LNCAP (cell line): ENCODE measurements around the gene GALNT18.

Experiments used
- TF ChIP-seq, protein P1 (sequence below): fragments of 450-650 bp; IDR thresholded peaks from 2 replicates; pipeline ENCODE4 v1.5.1; 2017; ENCODE audit warnings: mild to moderate bottlenecking

GALNT18 gene

DNA sequence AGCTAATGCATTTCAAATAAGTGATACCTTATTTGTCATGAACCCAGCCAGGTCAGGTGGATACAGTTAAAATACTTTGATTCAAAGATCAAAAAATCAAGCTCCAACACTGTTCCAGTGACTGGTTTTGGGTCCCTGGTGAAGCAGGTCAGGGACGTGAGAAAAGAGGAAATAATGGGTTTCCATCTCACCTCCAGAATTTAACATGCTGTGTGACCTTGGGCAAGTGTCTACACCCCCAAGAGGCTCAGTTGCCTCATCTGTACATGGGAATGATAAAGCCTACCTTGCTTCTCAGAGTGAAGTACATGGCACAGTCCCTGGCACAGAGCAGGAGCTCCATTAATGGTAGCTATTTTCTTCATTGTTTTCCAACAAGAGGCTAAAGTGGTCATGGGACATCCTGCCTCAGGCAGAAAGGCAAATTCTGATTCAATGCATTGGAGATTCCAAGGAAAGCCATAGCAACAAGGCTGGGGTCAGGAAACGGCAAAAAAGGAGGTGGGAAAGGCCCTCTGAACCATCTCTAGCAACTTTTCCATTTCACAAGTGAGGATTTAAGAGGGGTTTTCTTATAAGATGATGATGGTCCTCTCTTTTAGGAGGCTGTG, 377.2 kb downstream of the GALNT18 start:
- TF ChIP-seq, protein P1, sequence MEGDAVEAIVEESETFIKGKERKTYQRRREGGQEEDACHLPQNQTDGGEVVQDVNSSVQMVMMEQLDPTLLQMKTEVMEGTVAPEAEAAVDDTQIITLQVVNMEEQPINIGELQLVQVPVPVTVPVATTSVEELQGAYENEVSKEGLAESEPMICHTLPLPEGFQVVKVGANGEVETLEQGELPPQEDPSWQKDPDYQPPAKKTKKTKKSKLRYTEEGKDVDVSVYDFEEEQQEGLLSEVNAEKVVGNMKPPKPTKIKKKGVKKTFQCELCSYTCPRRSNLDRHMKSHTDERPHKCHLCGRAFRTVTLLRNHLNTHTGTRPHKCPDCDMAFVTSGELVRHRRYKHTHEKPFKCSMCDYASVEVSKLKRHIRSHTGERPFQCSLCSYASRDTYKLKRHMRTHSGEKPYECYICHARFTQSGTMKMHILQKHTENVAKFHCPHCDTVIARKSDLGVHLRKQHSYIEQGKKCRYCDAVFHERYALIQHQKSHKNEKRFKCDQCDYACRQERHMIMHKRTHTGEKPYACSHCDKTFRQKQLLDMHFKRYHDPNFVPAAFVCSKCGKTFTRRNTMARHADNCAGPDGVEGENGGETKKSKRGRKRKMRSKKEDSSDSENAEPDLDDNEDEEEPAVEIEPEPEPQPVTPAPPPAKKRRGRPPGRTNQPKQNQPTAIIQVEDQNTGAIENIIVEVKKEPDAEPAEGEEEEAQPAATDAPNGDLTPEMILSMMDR: no peak

DNA sequence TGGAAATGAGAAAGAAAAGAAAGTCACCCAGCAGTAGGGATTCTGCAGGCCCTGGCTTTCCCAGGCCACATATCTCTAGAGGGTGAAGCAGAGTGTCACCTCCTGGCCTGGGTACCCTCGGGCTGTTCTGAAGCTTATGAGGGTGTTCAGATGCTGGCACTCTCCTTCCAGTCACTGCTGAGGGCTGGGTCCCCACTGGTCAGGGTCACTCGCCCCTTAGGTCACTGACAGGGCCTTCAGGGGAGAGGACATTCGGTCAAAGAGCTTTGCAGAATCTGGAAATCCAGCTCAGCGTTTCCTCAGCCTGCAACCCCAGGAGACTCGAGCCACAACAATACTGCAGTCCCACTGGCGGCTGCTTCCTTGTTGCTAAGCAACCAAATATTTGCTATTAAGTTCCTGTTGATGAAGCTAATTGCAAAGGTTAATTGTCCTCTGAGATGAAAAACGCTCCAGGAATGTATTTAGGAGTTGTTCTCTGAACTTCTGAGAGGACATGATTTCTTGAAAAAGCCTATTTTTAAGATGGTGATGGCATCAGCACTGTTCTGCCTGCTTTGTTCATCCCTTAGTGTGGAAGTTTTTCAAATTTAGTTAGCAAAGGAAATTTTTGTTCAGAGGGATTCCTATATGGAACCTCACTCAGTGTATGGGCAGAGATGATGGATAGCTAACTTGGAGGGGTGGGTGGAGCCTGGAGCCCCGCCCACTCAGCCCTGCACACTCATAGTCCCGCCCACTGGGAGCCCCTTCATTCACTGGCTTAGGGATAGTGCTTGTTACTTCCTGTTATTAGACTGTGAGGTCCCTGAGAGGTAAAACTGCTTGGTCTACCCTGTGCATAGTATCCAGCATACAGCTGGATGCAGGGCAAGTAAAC, 378.0 kb downstream of the GALNT18 start:
- TF ChIP-seq, protein P1: no peak

DNA sequence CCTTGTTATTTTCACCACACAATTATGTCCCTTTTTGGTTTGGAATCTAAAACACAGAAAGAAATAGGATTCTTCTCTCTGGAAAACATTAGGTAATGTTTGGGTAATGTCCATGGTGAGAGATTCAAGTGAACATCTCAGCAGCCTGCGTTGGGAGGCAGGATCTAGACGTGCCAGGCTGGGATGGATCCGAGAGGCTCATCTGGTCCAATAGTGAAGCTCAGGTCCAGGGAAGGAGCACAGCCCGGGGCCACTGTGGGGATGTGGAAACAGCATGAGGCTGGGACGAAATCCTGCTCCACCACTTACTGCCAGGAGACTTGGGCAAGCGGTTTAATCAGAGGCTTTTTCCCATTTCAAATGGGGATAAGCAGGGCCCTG, 378.6 kb downstream of the GALNT18 start:
- TF ChIP-seq, protein P1: no peak

DNA sequence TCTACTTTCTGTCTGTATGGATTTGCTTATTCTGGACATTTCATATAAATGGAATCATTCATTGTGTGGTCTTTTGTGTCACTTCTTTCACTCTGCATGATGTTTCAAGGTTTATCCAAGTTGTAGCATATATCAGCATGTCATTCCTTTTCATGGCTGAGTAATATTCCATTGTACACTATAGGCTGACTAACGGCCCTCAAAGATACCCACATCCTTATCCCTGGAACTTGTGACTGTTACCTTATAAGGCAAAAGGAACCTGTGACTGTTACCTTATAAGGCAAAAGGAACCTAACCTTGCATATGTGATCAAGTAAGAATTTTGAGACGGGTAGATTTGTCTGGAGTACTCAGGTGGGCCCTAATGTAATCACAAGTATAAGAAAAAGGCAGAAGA, 380.5 kb downstream of the GALNT18 start:
- TF ChIP-seq, protein P1: no peak

DNA sequence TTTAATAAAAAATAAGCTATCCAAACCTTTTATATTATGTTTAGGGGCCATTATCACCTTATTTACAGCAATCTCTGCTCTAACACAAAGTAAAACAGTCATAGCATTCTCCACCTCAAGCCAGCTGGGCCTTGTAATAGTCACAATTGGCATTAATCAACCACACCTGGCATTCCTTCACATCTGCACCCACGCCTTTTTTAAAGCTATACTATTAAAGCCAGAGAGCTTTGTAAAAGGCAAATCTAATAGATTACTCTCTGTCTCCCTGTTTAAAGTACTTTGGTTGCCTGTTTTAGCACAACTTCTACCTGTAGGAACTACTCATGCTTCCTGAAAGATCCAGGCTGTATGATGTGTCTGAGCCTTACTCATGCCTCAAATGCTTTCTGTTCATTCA, 381.8 kb downstream of the GALNT18 start:
- TF ChIP-seq, protein P1: no peak

DNA sequence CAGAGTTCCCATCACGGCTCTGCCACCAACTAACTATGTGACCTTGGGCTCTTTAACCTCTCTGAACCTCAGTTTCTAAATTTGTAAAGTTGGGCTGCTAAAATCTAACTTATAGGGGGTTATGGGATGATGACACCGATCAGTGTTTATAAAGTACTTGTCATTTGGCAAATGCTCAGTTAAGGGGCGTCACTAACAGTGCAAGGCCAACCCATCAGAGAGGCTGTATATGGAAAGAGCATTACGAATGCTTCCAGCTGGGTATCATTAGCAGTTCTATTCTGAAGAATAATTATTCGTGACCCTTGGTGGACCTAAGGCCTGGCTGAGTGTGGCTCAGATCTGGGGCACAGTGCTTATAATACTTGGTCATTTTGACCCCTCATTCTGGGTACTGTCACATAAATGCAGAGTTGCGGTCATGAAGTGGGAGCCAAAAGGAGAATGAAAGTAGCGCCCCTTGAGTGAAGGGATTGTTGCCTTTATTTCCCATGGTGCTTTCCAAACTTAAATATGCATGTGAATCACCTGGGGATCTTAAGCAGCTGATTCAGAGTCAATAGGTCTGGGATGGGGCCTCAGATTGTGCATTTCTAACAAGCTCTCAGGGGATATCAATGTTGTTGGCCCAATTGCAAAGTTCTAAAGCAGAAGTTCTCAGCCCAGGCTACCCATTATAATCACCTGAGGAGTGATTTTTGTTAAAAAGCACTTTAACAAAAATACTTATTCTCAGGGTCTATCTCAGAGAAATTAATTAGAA, 384.6 kb downstream of the GALNT18 start:
- TF ChIP-seq, protein P1: no peak

DNA sequence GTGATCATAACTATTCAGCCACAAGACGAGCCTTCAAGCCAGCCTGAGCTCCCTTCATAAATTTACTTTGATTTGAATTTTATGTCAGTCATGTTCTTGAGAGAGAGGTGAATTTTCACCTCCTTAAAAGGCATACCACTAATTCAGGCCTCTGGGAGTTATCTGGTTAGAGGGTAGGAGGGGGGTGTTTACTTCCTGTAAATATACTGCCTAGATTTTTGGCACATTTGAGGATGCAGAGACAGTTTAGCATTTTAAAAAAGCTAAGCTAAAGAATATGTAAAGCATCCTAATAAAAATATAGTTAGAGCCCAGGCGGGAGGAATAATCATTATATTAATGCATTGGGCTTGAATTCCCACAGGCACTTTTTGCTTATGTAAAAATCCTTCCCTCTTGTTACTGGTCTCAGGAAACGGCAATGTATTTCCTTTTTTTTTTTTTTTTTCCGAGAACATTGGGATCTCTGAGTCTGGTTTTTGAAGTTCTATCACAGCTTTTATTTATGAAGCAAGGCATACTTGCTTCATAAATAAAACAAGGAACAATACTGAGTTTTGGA, 385.2 kb downstream of the GALNT18 start:
- TF ChIP-seq, protein P1: no peak
